Loucy (cell line): ENCODE measurements around the gene COL6A1.

ENCODE experiments used
- H2AFZ ChIP-seq: fragments of 200-600 bp; sonication (generic); 2 replicates; pipeline ENCODE4 v1.6.0; 2016; ENCODE audit warnings: antibody characterized with exemption, mild to moderate bottlenecking, low read length, moderate library complexity
- H3F3A ChIP-seq: fragments of 200-600 bp; 2 replicates; pipeline ENCODE4 v1.6.0; 2016; ENCODE audit warnings: antibody characterized with exemption, low read depth, mild to moderate bottlenecking
- H3K27me3 ChIP-seq: fragments of 200-600 bp; sonication (generic); 2 replicates; pipeline ENCODE4 v1.6.1; 2014; ENCODE audit warnings: low read length, mild to moderate bottlenecking; ENCODE audit not compliant: insufficient read depth, poor library complexity, severe bottlenecking
- H3K36me3 ChIP-seq: fragments of 200-600 bp; sonication (generic); 2 replicates; pipeline ENCODE4 v1.6.1; 2016; ENCODE audit warnings: low read length; ENCODE audit not compliant: insufficient read depth
- H3K4me1 ChIP-seq: fragments of 200-600 bp; sonication (generic); 2 replicates; pipeline ENCODE4 v1.5.1; 2014; ENCODE audit warnings: low read length, mild to moderate bottlenecking; ENCODE audit not compliant: insufficient read depth, poor library complexity, severe bottlenecking
- H3K4me2 ChIP-seq: fragments of 200-600 bp; sonication (generic); 2 replicates; pipeline ENCODE4 v1.6.0; 2014; ENCODE audit warnings: antibody characterized with exemption, low read length, low read depth, mild to moderate bottlenecking; ENCODE audit not compliant: poor library complexity, severe bottlenecking
- H3K4me3 ChIP-seq: fragments of 200-600 bp; sonication (generic); 2 replicates; pipeline ENCODE4 v1.5.1; 2014; ENCODE audit warnings: low read length, mild to moderate bottlenecking, mixed read lengths; ENCODE audit not compliant: poor library complexity, severe bottlenecking
- H3K79me2 ChIP-seq: fragments of 200-600 bp; sonication (generic); 2 replicates; pipeline ENCODE4 v1.6.1; 2014; ENCODE audit warnings: low read length; ENCODE audit not compliant: insufficient read depth
- H3K9ac ChIP-seq: fragments of 200-600 bp; sonication (generic); 2 replicates; pipeline ENCODE4 v1.6.0; 2014; ENCODE audit warnings: mild to moderate bottlenecking, low read depth, low read length, moderate library complexity; ENCODE audit not compliant: poor library complexity, severe bottlenecking
- H3K9me2 ChIP-seq: fragments of 200-600 bp; sonication (generic); replicated peaks from 2 replicates; pipeline ENCODE4 v1.6.1; 2016; ENCODE audit warnings: low read depth, low read length, mixed read lengths
- H3K9me3 ChIP-seq: fragments of 200-600 bp; sonication (generic); 2 replicates; pipeline ENCODE4 v1.6.1; 2014; ENCODE audit warnings: mild to moderate bottlenecking, antibody characterized with exemption, low read length, low read depth; ENCODE audit not compliant: insufficient read depth
- H4K20me1 ChIP-seq: fragments of 200-600 bp; sonication (generic); 2 replicates; pipeline ENCODE4 v1.6.0; 2014; ENCODE audit warnings: antibody characterized with exemption, low read length, mild to moderate bottlenecking; ENCODE audit not compliant: insufficient read depth, poor library complexity, severe bottlenecking
- EZH2phosphoT487 ChIP-seq: fragments of 200-600 bp; IDR thresholded peaks from 2 replicates; pipeline ENCODE4 v1.6.1; 2018; ENCODE audit warnings: antibody characterized with exemption, mild to moderate bottlenecking, moderate library complexity, borderline replicate concordance
- TF ChIP-seq, protein P1 (sequence below): fragments of 200-600 bp; sonication (generic); conservative IDR thresholded peaks from 2 replicates; pipeline ENCODE4 v1.5.1; 2014; ENCODE audit warnings: mild to moderate bottlenecking, antibody characterized with exemption, low read length

The COL6A1 gene

DNA sequence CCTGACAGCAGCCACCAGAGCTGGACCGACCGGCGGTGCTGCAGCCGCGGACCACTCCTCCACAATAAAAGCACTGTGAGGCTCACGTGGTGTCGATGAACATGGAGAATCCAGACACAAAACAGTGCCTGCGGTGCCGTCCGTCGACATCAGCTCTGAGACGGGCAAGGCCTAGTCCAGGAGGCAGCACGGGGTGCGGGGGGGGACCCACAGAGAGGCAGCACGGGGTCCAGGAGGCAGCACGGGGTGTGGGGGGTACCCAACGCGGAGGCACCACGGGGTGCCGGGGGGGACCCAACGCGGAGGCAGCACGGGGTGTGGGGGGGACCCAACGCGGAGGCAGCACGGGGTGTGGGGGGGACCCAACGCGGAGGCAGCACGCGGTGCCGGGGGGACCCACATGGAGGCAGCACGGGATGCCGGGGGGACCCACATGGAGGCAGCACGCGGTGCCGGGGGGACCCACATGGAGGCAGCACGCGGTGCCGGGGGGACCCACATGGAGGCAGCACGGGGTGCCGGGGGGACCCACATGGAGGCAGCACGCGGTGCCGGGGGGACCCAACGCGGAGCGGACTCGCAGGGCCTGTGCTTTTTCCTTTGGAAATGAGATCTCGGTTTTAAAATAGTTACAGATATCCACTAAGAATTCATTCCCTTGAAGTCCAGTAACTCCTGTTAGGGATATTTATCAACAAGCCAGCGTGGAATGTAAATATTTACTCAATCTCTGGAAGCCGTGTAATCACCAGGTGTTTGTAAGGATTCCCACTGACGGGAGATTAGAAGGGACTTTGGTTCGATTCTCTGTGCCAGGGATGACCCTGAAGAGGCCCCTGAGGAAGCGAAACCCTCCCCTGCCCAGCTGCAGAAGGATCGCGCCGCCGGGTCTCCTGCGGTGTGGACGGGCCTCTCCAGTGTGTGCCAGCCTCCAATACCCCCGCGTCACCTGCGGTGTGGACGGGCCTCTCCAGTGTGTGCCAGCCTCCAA, 52.1 kb downstream of the COL6A1 start:
- TF ChIP-seq, protein P1, sequence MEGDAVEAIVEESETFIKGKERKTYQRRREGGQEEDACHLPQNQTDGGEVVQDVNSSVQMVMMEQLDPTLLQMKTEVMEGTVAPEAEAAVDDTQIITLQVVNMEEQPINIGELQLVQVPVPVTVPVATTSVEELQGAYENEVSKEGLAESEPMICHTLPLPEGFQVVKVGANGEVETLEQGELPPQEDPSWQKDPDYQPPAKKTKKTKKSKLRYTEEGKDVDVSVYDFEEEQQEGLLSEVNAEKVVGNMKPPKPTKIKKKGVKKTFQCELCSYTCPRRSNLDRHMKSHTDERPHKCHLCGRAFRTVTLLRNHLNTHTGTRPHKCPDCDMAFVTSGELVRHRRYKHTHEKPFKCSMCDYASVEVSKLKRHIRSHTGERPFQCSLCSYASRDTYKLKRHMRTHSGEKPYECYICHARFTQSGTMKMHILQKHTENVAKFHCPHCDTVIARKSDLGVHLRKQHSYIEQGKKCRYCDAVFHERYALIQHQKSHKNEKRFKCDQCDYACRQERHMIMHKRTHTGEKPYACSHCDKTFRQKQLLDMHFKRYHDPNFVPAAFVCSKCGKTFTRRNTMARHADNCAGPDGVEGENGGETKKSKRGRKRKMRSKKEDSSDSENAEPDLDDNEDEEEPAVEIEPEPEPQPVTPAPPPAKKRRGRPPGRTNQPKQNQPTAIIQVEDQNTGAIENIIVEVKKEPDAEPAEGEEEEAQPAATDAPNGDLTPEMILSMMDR, result no peak
- TF ChIP-seq EZH2phosphoT487, result no peak
- H3K27me3 ChIP-seq, result no peaks in the 10 kb centered on the region
- no peaks in the 10 kb centered on the region for H3K79me2 ChIP-seq
- no peaks in the 10 kb centered on the region for H4K20me1 ChIP-seq
- no peaks in the 10 kb centered on the region for H3K9me2 ChIP-seq
- peaks cover 6% of the 10 kb centered on the region; the same call in 1 of the 2 replicates for H3K9me3 ChIP-seq
- H3K36me3 ChIP-seq, result no peaks in the 10 kb centered on the region
- H3K4me3 ChIP-seq, result no peak overlapping the region
- no peaks in the 10 kb centered on the region for H3K4me1 ChIP-seq
- no peak overlapping the region for H3K4me2 ChIP-seq
- H3K9ac ChIP-seq, result no peak overlapping the region
- H3F3A ChIP-seq, result no peaks in the 10 kb centered on the region
- no peak overlapping the region for H2AFZ ChIP-seq

DNA sequence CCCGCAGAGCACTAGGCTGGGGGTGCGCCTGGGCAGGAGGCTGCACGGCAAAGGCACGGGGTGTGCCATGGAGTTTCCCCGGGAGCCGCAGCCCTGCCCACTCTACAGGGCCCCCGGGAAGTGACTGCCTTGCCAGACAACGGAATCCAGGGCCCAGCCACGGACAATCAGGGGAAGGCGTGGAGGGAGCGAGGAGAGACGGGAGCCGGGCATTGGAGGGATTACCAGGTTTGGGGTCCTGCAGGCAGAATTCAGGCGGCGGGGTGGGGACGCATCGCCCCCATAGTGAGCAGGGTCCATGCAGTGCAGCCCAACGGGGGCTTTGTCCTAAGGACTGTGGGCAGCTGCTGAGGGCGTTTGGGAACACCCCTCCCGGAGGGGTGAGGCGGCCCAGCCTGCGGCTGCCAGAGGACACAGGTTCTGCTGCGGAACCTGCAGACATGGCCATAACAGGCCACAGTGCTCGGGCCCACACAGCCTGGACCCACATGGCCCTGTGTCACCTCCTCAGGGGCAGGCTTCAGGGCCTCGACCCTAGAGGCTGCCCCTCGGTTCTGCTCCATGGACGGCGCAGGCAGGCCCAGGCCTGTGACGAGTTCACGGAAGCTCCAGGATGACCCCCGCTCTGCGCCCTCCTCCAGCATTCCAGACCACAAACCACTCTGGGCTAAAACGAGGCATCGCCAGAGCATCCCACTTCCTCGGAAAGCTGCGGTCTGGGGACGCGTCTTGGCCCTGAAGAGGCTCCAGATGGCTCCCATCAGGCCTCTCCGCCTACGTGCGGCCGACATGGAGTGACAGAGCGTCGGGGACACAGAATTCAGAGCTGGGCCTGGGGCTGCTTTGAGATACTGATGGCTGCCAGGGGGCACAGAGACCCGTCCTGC, 54.5 kb downstream of the COL6A1 start:
- no peaks in the 10 kb centered on the region for H3K27me3 ChIP-seq
- no peak for TF ChIP-seq EZH2phosphoT487
- TF ChIP-seq, protein P1, result no peak

DNA sequence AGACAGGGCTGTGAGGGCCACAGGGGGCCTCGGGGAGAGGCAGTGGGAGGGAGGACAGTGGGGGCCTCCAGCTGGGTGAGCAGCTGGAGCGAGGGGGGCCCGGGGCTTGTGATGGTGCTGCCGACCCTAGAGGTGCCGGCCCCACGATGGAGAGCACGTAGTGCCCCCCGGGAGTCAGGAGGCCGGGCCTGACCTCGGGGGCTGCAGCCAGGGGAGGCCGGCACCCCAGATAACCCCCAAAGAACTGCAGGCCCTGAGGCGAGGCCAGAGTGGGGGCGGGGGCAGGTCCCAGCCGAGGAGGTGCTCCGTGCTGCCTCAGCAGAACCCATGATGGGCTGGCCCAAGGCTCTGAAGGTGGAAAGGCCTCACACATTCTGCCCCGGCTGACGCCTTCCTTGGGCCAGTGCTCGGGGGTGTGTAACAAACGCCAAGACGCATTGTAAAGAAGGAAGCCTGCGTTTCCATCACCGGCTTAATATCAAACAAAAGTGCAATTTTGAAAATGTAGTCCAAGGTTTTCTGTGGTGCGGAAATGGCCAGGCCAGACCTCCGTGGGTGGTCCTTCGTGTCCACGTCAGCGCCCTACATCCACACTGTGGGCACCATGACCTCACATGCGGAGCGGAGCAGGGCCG, 55.2 kb downstream of the COL6A1 start:
- no peak overlapping the region for H3K4me2 ChIP-seq
- no peak overlapping the region for H3K9ac ChIP-seq
- no peak overlapping the region for H2AFZ ChIP-seq
- no peaks in the 10 kb centered on the region for H3K4me1 ChIP-seq
- no peak for TF ChIP-seq EZH2phosphoT487
- TF ChIP-seq, protein P1, result no peak
- H3K9me2 ChIP-seq, result no peaks in the 10 kb centered on the region
- H3K79me2 ChIP-seq, result no peaks in the 10 kb centered on the region
- no peaks in the 10 kb centered on the region for H4K20me1 ChIP-seq
- no peaks in the 10 kb centered on the region for H3K36me3 ChIP-seq
- no peaks in the 10 kb centered on the region for H3K27me3 ChIP-seq
- H3F3A ChIP-seq, result no peaks in the 10 kb centered on the region
- no peak overlapping the region for H3K4me3 ChIP-seq
- H3K9me3 ChIP-seq, result peaks cover 3% of the 10 kb centered on the region; the same call in 1 of the 2 replicates

More for the DNA sequence above, 54.5 kb downstream of the COL6A1 start:
- H3K4me1 ChIP-seq, result no peaks in the 10 kb centered on the region
- H2AFZ ChIP-seq, result no peak overlapping the region
- no peak overlapping the region for H3K4me3 ChIP-seq
- H3K4me2 ChIP-seq, result no peak overlapping the region
- no peak overlapping the region for H3K9ac ChIP-seq
- H3F3A ChIP-seq, result no peaks in the 10 kb centered on the region
- peaks cover 3% of the 10 kb centered on the region; the same call in 1 of the 2 replicates for H3K9me3 ChIP-seq
- no peaks in the 10 kb centered on the region for H3K79me2 ChIP-seq
- H3K36me3 ChIP-seq, result no peaks in the 10 kb centered on the region
- no peaks in the 10 kb centered on the region for H4K20me1 ChIP-seq
- H3K9me2 ChIP-seq, result no peaks in the 10 kb centered on the region
